ENCODE data around the gene FAF1. TPM values are rescaled to one million over a fixed set of nuclear protein-coding genes. Genes with fewer than 3 reads are reported as not detected.

Gene FAF1
- polyA plus RNA-seq, 1 of the 3 experiments (the other 2 are of a cell fraction), result 8.7 TPM

DNA sequence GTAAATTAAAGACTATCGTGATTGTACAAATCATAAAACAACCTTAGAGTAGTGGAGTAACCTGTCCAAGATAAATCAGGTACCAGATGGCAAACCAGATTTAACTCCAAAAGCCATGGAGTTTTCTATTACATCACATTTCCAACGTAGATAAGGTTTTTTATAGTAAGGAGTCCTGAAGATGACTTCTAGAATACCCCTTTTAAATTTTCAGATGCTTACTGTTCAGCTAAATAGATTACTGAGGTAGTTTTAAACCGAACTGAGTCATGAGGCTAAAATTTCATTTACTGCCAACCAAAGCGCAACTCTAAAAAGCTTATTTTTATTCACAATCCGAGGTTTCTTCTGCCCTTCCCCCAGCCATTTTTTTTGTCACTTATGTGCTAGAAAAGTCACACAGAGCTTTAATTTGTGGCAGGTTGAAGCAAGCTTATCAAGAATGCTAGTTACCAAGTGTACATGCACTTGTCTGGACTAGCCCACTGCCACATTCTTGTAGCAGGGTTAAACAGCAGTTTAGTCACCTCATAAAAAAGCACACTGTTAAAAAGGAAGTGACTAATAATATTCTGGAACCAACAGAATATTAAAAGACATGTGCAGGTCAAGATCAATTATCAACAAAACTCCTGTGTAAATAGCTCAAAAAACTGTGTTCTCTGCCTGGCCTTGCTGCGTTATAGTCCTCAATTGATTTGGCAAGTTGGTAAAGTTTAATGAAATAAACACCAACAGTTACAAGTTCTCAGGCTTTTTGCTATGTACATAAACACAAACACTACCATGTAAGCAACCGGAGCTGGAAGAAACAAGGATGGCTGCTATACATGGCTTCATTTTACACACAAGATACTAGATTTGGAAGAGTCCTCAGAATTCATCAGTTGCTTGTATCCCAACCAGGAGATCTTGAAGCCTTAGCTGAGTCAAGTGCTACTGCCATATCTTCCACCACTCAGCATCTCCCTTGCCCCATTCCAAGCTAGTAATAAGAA is 356.5 kb downstream of the FAF1 start (continued):
- no peak for TF ChIP-seq IRF3 (IDR thresholded peaks at IDR 0.05; ENCODE audit: low read depth, low read length)
- TF ChIP-seq TEAD4 (IDR thresholded peaks at IDR 0.05; ENCODE audit: borderline replicate concordance, insufficient read depth), result peak; percentile 58
- peak in 1 of 2 experiments; percentile 86; a peak in 2 of 4 replicates for TF ChIP-seq EP300 (IDR thresholded peaks at IDR 0.05; ENCODE audit: borderline replicate concordance in 1 of 2, low read depth in 1 of 2, low read length in 1 of 2)
- peak; percentile 45; the same call in 1 of the 2 replicates for TF ChIP-seq POLR2AphosphoS5 (IDR thresholded peaks at IDR 0.05; ENCODE audit: low read depth, low read length)
- peak; percentile 51; the same call in 1 of the 2 replicates for TF ChIP-seq MEF2A (IDR thresholded peaks at IDR 0.05; ENCODE audit: borderline replicate concordance, low read depth)
- TF ChIP-seq, protein P1, sequence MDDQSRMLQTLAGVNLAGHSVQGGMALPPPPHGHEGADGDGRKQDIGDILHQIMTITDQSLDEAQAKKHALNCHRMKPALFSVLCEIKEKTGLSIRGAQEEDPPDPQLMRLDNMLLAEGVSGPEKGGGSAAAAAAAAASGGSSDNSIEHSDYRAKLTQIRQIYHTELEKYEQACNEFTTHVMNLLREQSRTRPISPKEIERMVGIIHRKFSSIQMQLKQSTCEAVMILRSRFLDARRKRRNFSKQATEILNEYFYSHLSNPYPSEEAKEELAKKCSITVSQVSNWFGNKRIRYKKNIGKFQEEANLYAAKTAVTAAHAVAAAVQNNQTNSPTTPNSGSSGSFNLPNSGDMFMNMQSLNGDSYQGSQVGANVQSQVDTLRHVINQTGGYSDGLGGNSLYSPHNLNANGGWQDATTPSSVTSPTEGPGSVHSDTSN (IDR thresholded peaks at IDR 0.05), result peak; percentile 91
- peak; percentile 87 for TF ChIP-seq TCF12 (IDR thresholded peaks at IDR 0.05)
- no peak for TF ChIP-seq FOXM1 (IDR thresholded peaks at IDR 0.05; ENCODE audit: low read depth)

- no peak overlapping the region for H3K4me3 ChIP-seq (ENCODE audit: low read depth in 2 of 2, low read length in 1 of 2)
- TF ChIP-seq ELF1 (IDR thresholded peaks at IDR 0.05) (no peak), SMC3 (IDR thresholded peaks at IDR 0.05; ENCODE audit: low read depth, low read length) (no peak), USF1 (IDR thresholded peaks at IDR 0.05; ENCODE audit: borderline replicate concordance, low read depth) (no peak), EZH2phosphoT487 (IDR thresholded peaks at IDR 0.05; ENCODE audit: borderline replicate concordance, low read depth) (no peak), TEAD4 (IDR thresholded peaks at IDR 0.05; ENCODE audit: borderline replicate concordance, insufficient read depth) (no peak), RCOR1 (IDR thresholded peaks at IDR 0.05; ENCODE audit: low read length) (no peak), YY1 (IDR thresholded peaks at IDR 0.05; ENCODE audit: low read depth) (no peak), RFX5 (IDR thresholded peaks at IDR 0.05; ENCODE audit: low read length) (no peak), EP300 (IDR thresholded peaks at IDR 0.05; ENCODE audit: borderline replicate concordance in 1 of 2, low read depth in 1 of 2, low read length in 1 of 2) (no peak), RXRA (IDR thresholded peaks at IDR 0.05; ENCODE audit: borderline replicate concordance, low read depth) (no peak), CTCF (IDR thresholded peaks at IDR 0.05) (no peak), FOXM1 (IDR thresholded peaks at IDR 0.05; ENCODE audit: low read depth) (no peak)
- H3K9me2 ChIP-seq, result no peaks in the 10 kb centered on the region
- H3K36me3 ChIP-seq (replicated peaks in 1 of 2; ENCODE audit: control insufficient read depth in 1 of 2, insufficient read depth in 2 of 2, low read length in 1 of 2), result peaks cover 0 to 9% of the 10 kb centered on the region in 2 experiments
- H3K9ac ChIP-seq, result no peak overlapping the region
- H3K4me2 ChIP-seq, result no peak overlapping the region
- DNase-seq, result no peak
- CTCF ChIA-PET, result interaction anchor here (0.9 to 1.1 kb wide), 3 partner anchors 9 to 133 kb away, joined by 3 read pairs; no protein-coding TSS in a partner anchor
- H3K4me1 ChIP-seq (ENCODE audit: control insufficient read depth in 1 of 2, insufficient read depth in 2 of 2, low read depth in 1 of 2, low read length in 1 of 2), result peaks cover 2 to 18% of the 10 kb centered on the region in 2 experiments
- no peaks in the 10 kb centered on the region for H4K20me1 ChIP-seq (ENCODE audit: insufficient read depth)
- peaks cover 5% of the 10 kb centered on the region; the same call in 1 of the 2 replicates for H3K79me2 ChIP-seq (ENCODE audit: insufficient read depth)
- no peaks in the 10 kb centered on the region for H3K27me3 ChIP-seq (ENCODE audit: insufficient read depth)
- H3F3A ChIP-seq (replicated peaks; ENCODE audit: insufficient read depth), result peaks cover 18% of the 10 kb centered on the region
- H3K27ac ChIP-seq (ENCODE audit: low read depth in 2 of 2, low read length in 1 of 2), result no peak overlapping the region
- H2AFZ ChIP-seq (ENCODE audit: low read depth), result no peak overlapping the region
- no peaks in the 10 kb centered on the region for H3K9me3 ChIP-seq
- POLR2A ChIA-PET, result no interaction called here
These were observed 360.5 kb downstream of the FAF1 start for GRCh38 chr1:50599546-50599945.
